Mesendoderm (in vitro differentiated cells): Measurements from ENCODE around the gene GP1BB. TPM values are rescaled to one million over a fixed set of nuclear protein-coding genes. Genes with fewer than 3 reads are reported as not detected.

Experiments
- DNase-seq: peaks from one replicate; pipeline ENCODE4 v3.0.0; 2013
- H2AK5ac ChIP-seq: 2 replicates; pipeline ENCODE4 v1.6.1; 2013; ENCODE audit warnings: low read length, inconsistent platforms
- H2BK120ac ChIP-seq: 2 replicates; pipeline ENCODE4 v1.6.1; 2013; ENCODE audit warnings: low read depth, mild to moderate bottlenecking, low read length, moderate library complexity, mixed read lengths
- H2BK15ac ChIP-seq: replicated peaks from 2 replicates; pipeline ENCODE4 v1.6.1; 2013; ENCODE audit warnings: low read depth, mild to moderate bottlenecking, moderate library complexity
- H2BK5ac ChIP-seq: 2 replicates; pipeline ENCODE4 v1.6.1; 2013; ENCODE audit warnings: low read length, inconsistent platforms
- H3K18ac ChIP-seq: 2 replicates; pipeline ENCODE4 v1.6.1; 2013; ENCODE audit warnings: mild to moderate bottlenecking, low read length, mixed read lengths
- H3K23ac ChIP-seq: one replicate; pipeline ENCODE4 v1.6.1; 2013; ENCODE audit warnings: low read length
- H3K27ac ChIP-seq: 2 replicates; pipeline ENCODE4 v1.5.1; 2013; ENCODE audit warnings: low read depth, mild to moderate bottlenecking, inconsistent platforms, low read length, moderate library complexity
- H3K27me3 ChIP-seq: 2 replicates; pipeline ENCODE4 v1.6.1; 2013; ENCODE audit warnings: low read length, control low read depth, mild to moderate bottlenecking, inconsistent platforms; ENCODE audit not compliant: insufficient read depth, poor library complexity
- H3K36me3 ChIP-seq: 2 replicates; pipeline ENCODE4 v1.6.1; 2013; ENCODE audit warnings: low read length, inconsistent platforms; ENCODE audit not compliant: control insufficient read depth, insufficient read depth
- H3K4ac ChIP-seq: one replicate; pipeline ENCODE4 v1.6.1; 2013; ENCODE audit warnings: low read depth, mild to moderate bottlenecking, low read length, moderate library complexity
- H3K4me1 ChIP-seq: 2 replicates; pipeline ENCODE4 v1.6.1; 2013; ENCODE audit warnings: low read depth, low read length, inconsistent platforms; ENCODE audit not compliant: control insufficient read depth
- H3K4me2 ChIP-seq: 2 replicates; pipeline ENCODE4 v1.6.1; 2013; ENCODE audit warnings: low read length
- H3K4me3 ChIP-seq: 2 replicates; pipeline ENCODE4 v1.5.1; 2013; ENCODE audit warnings: mild to moderate bottlenecking, low read length
- H3K56ac ChIP-seq: one replicate; pipeline ENCODE4 v1.6.1; 2013; ENCODE audit warnings: low read length
- H3K79me1 ChIP-seq: 2 replicates; pipeline ENCODE4 v1.6.1; 2013; ENCODE audit warnings: low read length, inconsistent platforms
- H3K79me2 ChIP-seq: 2 replicates; pipeline ENCODE4 v1.6.1; 2013; ENCODE audit warnings: mild to moderate bottlenecking, low read length; ENCODE audit not compliant: control insufficient read depth, insufficient read depth
- H3K9ac ChIP-seq: 2 replicates; pipeline ENCODE4 v1.6.1; 2013; ENCODE audit warnings: low read length, inconsistent platforms
- H4K5ac ChIP-seq: one replicate; pipeline ENCODE4 v1.6.1; 2013; ENCODE audit warnings: low read length
- H4K8ac ChIP-seq: one replicate; pipeline ENCODE4 v1.6.1; 2013; ENCODE audit warnings: low read depth, mild to moderate bottlenecking, control low read depth, low read length, moderate library complexity
- WGBS: extraction: QIAGEN DNeasy Blood & Tissue Kit; methylation state at CpG from one replicate; pipeline ENCODE4 v1.1.7; 2013; ENCODE audit warnings: low lambda C conversion rate, missing lambda C conversion rate; ENCODE audit not compliant: insufficient coverage; ENCODE audit errors: extremely low coverage; 5-methylcytosine and 5-hydroxymethylcytosine counted together
- polyA plus RNA-seq, 2 experiments: library from polyadenylated mRNA; stranded (reverse); fragments of 200-250 nt; gene quantifications; one replicate each; pipeline ENCODE4 v1.2.3, GENCODE V29; 2013

The GP1BB gene
- 0.52 TPM for polyA plus RNA-seq (2013, experiment 1 of 2)
- 0.45 TPM for polyA plus RNA-seq (2013, experiment 2 of 2)

DNA sequence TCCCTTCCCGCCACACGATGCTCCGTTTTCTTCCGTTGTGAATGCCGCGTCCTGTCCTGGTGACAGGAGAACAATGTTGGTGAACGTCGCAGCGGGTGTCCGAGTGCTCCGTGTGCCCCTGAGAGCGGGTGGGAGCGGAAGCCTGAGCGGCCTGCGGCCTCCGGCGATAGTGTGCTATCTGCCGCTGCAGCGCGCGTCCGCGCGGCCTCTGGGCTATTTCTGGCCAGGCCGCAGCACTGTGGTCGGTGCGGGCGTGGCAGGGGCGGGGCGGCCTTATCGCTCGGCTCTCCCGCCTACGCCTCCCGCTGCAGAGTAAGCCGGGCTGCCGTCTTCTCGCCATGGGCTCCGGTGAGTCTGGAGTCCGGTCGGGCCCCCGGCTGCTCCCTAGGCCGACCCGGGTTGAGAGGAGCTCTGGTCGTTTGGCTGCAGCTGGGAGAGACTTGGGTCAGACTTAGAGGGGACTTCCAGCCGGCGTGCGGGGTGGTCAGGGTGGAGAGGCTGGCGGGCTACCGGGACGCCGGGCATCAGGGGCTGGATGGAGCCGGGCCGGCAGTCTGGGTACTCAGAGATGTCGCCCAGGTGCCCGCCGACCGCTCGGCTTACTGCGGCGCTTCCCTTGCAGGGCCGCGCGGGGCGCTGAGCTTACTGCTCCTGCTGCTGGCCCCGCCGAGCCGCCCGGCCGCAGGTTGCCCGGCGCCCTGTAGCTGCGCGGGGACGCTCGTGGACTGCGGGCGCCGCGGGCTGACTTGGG is at the start of gene GP1BB:
Gene GP1BB (plus strand): TSS at position 308 of the 751 bp plus-strand sequence. CDS start 31 bp downstream, at position 339.
- Histone ChIP-seq H2BK120ac (no peak within 1 kb of the TSS), H2AK5ac (no peak within 1 kb of the TSS), H3K18ac (no peak within 1 kb of the TSS), H3K4me3 (no peak within 1 kb of the TSS), H3K9ac (peak within 1 kb of the TSS; percentile 59), H3K4me2 (peak within 1 kb of the TSS; percentile 74), H4K8ac (no peak within 1 kb of the TSS), H3K4ac (no peak within 1 kb of the TSS), H3K79me1 (no peaks in the 10 kb centered on the region), H4K5ac (no peak within 1 kb of the TSS), H3K27me3 (peaks cover 33% of the 10 kb centered on the region), H3K23ac (peak within 1 kb of the TSS; percentile 87), H3K27ac (no peak within 1 kb of the TSS), H3K36me3 (no peaks in the 10 kb centered on the region), H3K56ac (peak within 1 kb of the TSS; percentile 80), H2BK15ac (no peak within 1 kb of the TSS), H3K4me1 (peaks cover 7% of the 10 kb centered on the region), H2BK5ac (no peak within 1 kb of the TSS), H3K79me2 (no peaks in the 10 kb centered on the region)
- WGBS = no CpG with 5 or more reads among the region's 80 CpGs
- peak; percentile 61 for DNase-seq

DNA sequence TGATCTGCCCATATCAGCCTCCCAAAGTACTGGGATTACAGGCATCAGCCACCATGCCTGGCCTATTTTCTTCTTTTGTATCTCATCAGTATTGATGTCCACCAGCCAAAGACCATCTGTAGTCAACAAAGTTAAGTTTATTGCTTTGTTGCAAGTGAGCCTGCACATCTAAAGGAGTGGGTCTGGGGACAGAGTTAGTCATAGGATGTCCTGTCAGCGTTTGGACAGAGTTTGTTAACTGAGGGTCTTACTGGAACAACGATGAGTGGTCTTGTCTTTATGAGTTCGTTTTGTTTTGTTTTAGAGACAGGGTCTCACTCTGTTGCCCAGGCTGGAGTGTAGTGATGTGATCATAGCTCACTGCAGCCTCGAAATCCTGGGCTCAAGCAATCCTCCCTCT is 49.7 kb upstream of the GP1BB start:
- Histone ChIP-seq H3K9ac (no peak overlapping the region), H3K36me3 (no peaks in the 10 kb centered on the region), H3K4ac (no peak overlapping the region), H3K27ac (no peak overlapping the region), H3K18ac (no peak overlapping the region), H4K8ac (no peak overlapping the region), H3K4me1 (no peaks in the 10 kb centered on the region), H3K4me3 (no peak overlapping the region), H2BK5ac (no peak overlapping the region), H3K79me1 (no peaks in the 10 kb centered on the region), H3K4me2 (no peak overlapping the region), H3K23ac (no peak overlapping the region), H2BK120ac (no peak overlapping the region), H3K27me3 (no peaks in the 10 kb centered on the region), H4K5ac (no peak overlapping the region), H3K56ac (no peak overlapping the region), H3K79me2 (no peaks in the 10 kb centered on the region), H2BK15ac (no peak overlapping the region), H2AK5ac (no peak overlapping the region)
- WGBS = no CpG with 5 or more reads among the region's 4 CpGs
- DNase-seq = no peak

DNA sequence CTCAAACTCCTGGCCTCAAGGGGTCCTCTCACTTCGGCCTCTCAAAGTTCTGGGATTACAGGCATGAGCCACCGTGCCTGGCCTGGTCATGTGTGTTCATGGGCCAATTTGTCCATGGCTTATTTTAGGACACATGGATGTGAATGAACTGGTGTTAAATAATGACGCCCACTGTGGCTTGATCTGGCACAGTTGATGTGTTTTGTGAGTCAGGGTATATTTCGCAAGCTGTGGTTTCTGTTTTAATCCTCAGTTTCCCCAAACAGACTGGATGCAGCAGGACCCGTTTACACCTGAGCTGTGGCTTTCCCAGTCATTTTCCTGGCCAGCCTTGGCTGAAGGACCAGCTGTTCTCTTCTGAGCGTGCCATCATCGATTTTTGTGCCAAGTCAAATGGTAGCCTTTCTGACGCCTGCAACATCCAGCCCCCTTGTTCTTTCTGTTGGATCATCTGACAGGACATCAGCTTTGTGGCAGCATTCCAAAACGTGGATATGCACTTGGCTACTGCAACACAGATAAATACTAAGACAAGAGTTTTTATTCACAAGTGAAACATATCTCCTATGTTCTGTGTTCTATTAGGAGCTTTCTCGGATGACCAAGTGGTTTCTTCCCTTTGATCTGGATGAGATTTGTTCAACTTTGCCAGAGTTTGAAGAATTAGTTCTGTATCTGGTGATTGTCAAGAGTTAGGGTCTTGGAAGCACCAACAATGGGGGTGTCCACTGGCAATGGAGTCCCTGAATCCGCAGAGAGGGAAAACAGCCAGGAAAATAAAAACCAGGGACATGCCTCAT is 49.0 kb upstream of the GP1BB start:
- Histone ChIP-seq H3K79me2 (no peaks in the 10 kb centered on the region), H2BK15ac (no peak overlapping the region), H3K4ac (no peak overlapping the region), H4K5ac (no peak overlapping the region), H3K79me1 (no peaks in the 10 kb centered on the region), H3K4me1 (no peaks in the 10 kb centered on the region), H2BK5ac (no peak overlapping the region), H3K27me3 (no peaks in the 10 kb centered on the region), H3K27ac (no peak overlapping the region), H4K8ac (no peak overlapping the region), H3K4me3 (no peak overlapping the region), H2AK5ac (no peak overlapping the region), H3K9ac (no peak overlapping the region), H3K36me3 (no peaks in the 10 kb centered on the region), H2BK120ac (no peak overlapping the region), H3K56ac (no peak overlapping the region), H3K4me2 (no peak overlapping the region), H3K23ac (no peak overlapping the region), H3K18ac (no peak overlapping the region)
- WGBS = no CpG with 5 or more reads among the region's 11 CpGs
- no peak for DNase-seq

DNA sequence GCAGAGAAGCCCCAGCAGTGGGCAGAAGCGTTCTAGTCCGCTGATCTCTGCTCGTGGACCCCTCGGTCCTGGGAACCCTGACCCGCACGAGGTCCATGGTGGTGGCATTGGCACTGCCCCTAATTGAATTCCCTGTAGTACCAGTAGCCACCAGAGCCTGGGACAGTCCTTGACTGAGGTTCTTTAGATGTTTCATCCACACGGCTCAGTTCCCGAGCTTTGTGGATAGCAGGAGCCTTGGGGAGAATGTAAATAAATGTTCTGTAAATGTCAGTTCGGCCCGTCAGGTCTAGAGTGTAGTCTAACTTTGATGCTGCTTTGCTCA is 48.4 kb upstream of the GP1BB start:
- Histone ChIP-seq H3K4me1 (no peaks in the 10 kb centered on the region), H2BK5ac (no peak overlapping the region), H3K4ac (no peak overlapping the region), H2BK15ac (no peak overlapping the region), H3K36me3 (no peaks in the 10 kb centered on the region), H2AK5ac (no peak overlapping the region), H4K8ac (no peak overlapping the region), H3K18ac (no peak overlapping the region), H3K56ac (no peak overlapping the region), H3K4me3 (no peak overlapping the region), H2BK120ac (no peak overlapping the region), H3K9ac (no peak overlapping the region), H4K5ac (no peak overlapping the region), H3K4me2 (no peak overlapping the region), H3K27ac (no peak overlapping the region), H3K79me1 (no peaks in the 10 kb centered on the region), H3K79me2 (no peaks in the 10 kb centered on the region), H3K27me3 (no peaks in the 10 kb centered on the region), H3K23ac (no peak overlapping the region)
- no peak for DNase-seq
- no CpG with 5 or more reads among the region's 10 CpGs for WGBS

DNA sequence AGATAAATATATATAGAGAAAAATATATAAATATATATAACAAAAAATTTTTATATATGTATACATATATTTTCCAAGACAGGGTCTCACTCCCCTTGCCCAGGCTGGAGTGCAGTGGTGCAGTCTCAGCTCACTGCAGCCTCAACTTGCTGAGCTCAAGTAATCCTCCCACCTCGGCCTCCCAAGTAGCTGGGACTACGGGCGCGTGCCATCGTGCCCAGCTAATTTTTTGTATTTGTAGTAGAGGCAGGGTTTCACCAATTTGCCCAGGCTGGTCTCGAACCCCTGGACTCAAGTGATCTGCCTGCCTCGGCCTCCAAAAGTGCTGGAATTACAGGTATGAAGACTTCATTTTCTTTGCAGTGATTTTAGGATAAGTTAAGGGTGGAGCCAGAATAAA is 47.9 kb upstream of the GP1BB start:
- Histone ChIP-seq H2BK120ac (no peak overlapping the region), H3K4me3 (no peak overlapping the region), H4K8ac (no peak overlapping the region), H3K27me3 (no peaks in the 10 kb centered on the region), H3K79me2 (no peaks in the 10 kb centered on the region), H3K36me3 (no peaks in the 10 kb centered on the region), H2BK15ac (no peak overlapping the region), H2BK5ac (no peak overlapping the region), H3K4me2 (no peak overlapping the region), H3K56ac (no peak overlapping the region), H3K4me1 (no peaks in the 10 kb centered on the region), H3K79me1 (no peaks in the 10 kb centered on the region), H4K5ac (no peak overlapping the region), H3K23ac (no peak overlapping the region), H2AK5ac (no peak overlapping the region), H3K9ac (no peak overlapping the region), H3K18ac (no peak overlapping the region), H3K4ac (no peak overlapping the region), H3K27ac (no peak overlapping the region)
- DNase-seq = no peak
- WGBS = no CpG with 5 or more reads among the region's 7 CpGs
